Measurements from ENCODE around the gene MISP3. TPM values are rescaled to one million over a fixed set of nuclear protein-coding genes. Genes with fewer than 3 reads are reported as not detected.

Gene MISP3
- polyA plus RNA-seq, 4 donors, result 13.0 to 60.4 (median 22.9) TPM

GRCh38 chr19:14056069-14056666 lies 16.4 kb upstream of the MISP3 start:
- H3K36me3 ChIP-seq (ENCODE audit: control insufficient read depth in 3 of 3, insufficient read depth in 2 of 3, low read depth in 1 of 3, low read length in 3 of 3), result peaks cover 0 to 10% (median 0%) of the 10 kb centered on the region in 3 donors
- H3K4me1 ChIP-seq (ENCODE audit: control insufficient read depth in 3 of 3, insufficient read depth in 2 of 3, low read depth in 1 of 3, low read length in 2 of 3), result peaks cover 0 to 19% (median 0%) of the 10 kb centered on the region in 3 donors
- 94 to 97% (median 96%) methylated on average over 10 of the region's 10 CpGs for WGBS, 3 donors
- H3K9me3 ChIP-seq (ENCODE audit: control insufficient read depth in 2 of 2, insufficient read depth in 1 of 2, low read depth in 1 of 2, low read length in 1 of 2), result peaks cover 0 to 6% of the 10 kb centered on the region in 2 donors
- H3K27me3 ChIP-seq (ENCODE audit: control insufficient read depth in 3 of 3, insufficient read depth in 3 of 3, low read length in 3 of 3), result peaks cover 0 to 40% (median 6%) of the 10 kb centered on the region in 3 donors
- DNase-seq, result no peak
- H3K4me3 ChIP-seq (ENCODE audit: low read depth in 1 of 3, low read length in 3 of 3), result no peak overlapping the region
- H3K27ac ChIP-seq (ENCODE audit: low read depth in 1 of 3, low read length in 2 of 3), result no peak overlapping the region
- no peak for FAIRE-seq

DNA sequence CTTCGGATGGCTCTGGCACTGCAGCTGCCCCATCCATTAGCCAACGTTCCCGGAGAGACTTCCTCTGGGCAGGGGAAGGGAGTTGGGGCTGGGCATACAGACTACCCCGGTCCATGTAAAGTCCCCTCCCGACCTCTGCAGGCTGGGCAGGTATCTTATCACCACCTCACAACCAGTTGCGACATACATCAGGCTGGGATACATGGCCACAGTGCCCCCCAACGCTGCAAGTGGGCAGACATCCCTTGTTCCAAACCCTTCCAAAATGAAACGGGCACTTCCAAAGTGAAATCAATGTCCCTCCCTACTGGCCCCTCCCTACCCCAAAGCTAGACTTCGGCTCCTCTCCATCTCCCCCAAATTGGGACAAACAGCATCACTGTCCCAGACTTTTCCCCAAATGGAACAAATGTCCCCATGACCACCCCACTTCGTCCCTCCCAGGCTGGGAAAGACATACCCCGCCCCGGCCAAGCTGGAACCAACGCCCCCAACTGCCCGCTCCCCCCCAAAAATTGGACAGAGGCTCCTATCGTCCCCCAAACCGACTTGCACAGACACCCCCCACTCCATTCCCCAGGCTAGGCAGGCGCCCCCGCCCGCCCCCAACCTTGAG lies 15.7 kb upstream of the MISP3 start:
- DNase-seq (no peak), FAIRE-seq (no peak)
- Histone ChIP-seq H3K9me3 (ENCODE audit: control insufficient read depth in 2 of 2, insufficient read depth in 1 of 2, low read depth in 1 of 2, low read length in 1 of 2) (peaks cover 0 to 6% of the 10 kb centered on the region in 2 donors), H3K36me3 (ENCODE audit: control insufficient read depth in 3 of 3, insufficient read depth in 2 of 3, low read depth in 1 of 3, low read length in 3 of 3) (peaks cover 0 to 7% (median 0%) of the 10 kb centered on the region in 3 donors), H3K27me3 (ENCODE audit: control insufficient read depth in 3 of 3, insufficient read depth in 3 of 3, low read length in 3 of 3) (peaks cover 0 to 40% (median 6%) of the 10 kb centered on the region in 3 donors), H3K27ac (ENCODE audit: low read depth in 1 of 3, low read length in 2 of 3) (no peak overlapping the region), H3K4me1 (ENCODE audit: control insufficient read depth in 3 of 3, insufficient read depth in 2 of 3, low read depth in 1 of 3, low read length in 2 of 3) (peaks cover 0 to 26% (median 2%) of the 10 kb centered on the region in 3 donors), H3K4me3 (ENCODE audit: low read depth in 1 of 3, low read length in 3 of 3) (peak overlapping the region in 1 of 3 donors; percentile 7)
- 31 to 47% (median 44%) methylated on average over 17 to 19 of the region's 19 CpGs for WGBS, 3 donors

DNA sequence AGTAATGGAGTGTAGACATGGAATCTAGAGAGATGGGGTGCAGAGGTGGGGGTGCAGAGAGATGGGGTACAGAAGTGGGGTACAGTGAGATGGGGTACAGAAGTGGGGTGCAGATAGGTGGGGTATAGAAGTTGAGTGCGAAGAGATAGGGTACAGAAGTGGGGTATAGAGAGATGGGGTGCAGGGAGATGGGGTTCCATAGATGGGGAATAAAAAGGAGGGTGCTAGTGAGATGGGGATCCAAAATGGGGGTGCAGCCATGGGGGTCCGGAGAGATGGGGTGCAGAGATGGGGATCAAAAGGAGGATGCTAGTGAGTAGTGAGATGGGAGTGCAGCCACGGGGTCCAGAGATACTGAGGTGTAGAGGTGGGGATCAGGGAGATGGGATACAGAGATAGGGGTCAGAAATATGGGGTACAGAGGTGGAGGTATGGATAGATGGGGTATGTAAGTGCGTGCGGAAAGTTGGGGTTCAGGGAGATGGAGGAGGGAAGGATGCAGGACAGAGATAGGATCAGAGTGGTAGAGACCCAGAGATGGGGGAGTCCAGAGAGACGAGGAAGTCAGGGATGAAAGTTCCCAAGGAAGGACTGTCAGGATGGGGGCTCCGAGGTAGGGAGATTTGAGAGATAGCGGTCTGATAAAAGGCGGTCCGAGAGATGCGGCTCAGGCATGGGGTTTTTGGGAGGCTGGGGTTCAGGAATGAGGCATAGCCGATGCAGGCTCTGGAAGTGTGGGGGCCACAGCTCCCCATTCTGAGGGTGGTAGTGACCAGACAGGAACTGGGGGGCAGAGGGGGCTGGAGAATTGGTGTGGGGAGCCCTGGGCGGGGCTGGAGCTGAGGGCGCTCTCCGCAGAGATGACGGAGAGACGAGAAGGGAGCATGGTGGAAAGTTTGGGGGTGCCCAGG lies 14.1 kb upstream of the MISP3 start:
- Histone ChIP-seq H3K4me3 (ENCODE audit: low read depth in 1 of 3, low read length in 3 of 3) (no peak overlapping the region), H3K27me3 (ENCODE audit: control insufficient read depth in 3 of 3, insufficient read depth in 3 of 3, low read length in 3 of 3) (peaks cover 0 to 40% (median 6%) of the 10 kb centered on the region in 3 donors), H3K9me3 (ENCODE audit: control insufficient read depth in 2 of 2, insufficient read depth in 1 of 2, low read depth in 1 of 2, low read length in 1 of 2) (no peaks in the 10 kb centered on the region), H3K27ac (ENCODE audit: low read depth in 1 of 3, low read length in 2 of 3) (no peak overlapping the region), H3K4me1 (ENCODE audit: control insufficient read depth in 3 of 3, insufficient read depth in 2 of 3, low read depth in 1 of 3, low read length in 2 of 3) (peaks cover 0 to 31% (median 2%) of the 10 kb centered on the region in 3 donors), H3K36me3 (ENCODE audit: control insufficient read depth in 3 of 3, insufficient read depth in 2 of 3, low read depth in 1 of 3, low read length in 3 of 3) (no peaks in the 10 kb centered on the region)
- FAIRE-seq, result no peak
- DNase-seq, result no peak
- 24 to 45% (median 35%) methylated on average over 15 to 17 of the region's 17 CpGs for WGBS, 3 donors

- DNase-seq (no peak), FAIRE-seq (no peak)
- H3K27ac ChIP-seq (ENCODE audit: low read depth in 1 of 3, low read length in 2 of 3), result no peak overlapping the region
- H3K4me3 ChIP-seq (ENCODE audit: low read depth in 1 of 3, low read length in 3 of 3), result no peak overlapping the region
- peaks cover 0 to 40% (median 6%) of the 10 kb centered on the region in 3 donors for H3K27me3 ChIP-seq (ENCODE audit: control insufficient read depth in 3 of 3, insufficient read depth in 3 of 3, low read length in 3 of 3)
- H3K4me1 ChIP-seq (ENCODE audit: control insufficient read depth in 3 of 3, insufficient read depth in 2 of 3, low read depth in 1 of 3, low read length in 2 of 3), result peaks cover 0 to 31% (median 2%) of the 10 kb centered on the region in 3 donors
- no peaks in the 10 kb centered on the region for H3K36me3 ChIP-seq (ENCODE audit: control insufficient read depth in 3 of 3, insufficient read depth in 2 of 3, low read depth in 1 of 3, low read length in 3 of 3)
- WGBS, 3 donors, result 17 to 30% (median 27%) methylated on average over 13 to 15 of the region's 15 CpGs
- no peaks in the 10 kb centered on the region for H3K9me3 ChIP-seq (ENCODE audit: control insufficient read depth in 2 of 2, insufficient read depth in 1 of 2, low read depth in 1 of 2, low read length in 1 of 2)
Measured at GRCh38 chr19:14059093-14059480, 13.5 kb upstream of the MISP3 start.

DNA sequence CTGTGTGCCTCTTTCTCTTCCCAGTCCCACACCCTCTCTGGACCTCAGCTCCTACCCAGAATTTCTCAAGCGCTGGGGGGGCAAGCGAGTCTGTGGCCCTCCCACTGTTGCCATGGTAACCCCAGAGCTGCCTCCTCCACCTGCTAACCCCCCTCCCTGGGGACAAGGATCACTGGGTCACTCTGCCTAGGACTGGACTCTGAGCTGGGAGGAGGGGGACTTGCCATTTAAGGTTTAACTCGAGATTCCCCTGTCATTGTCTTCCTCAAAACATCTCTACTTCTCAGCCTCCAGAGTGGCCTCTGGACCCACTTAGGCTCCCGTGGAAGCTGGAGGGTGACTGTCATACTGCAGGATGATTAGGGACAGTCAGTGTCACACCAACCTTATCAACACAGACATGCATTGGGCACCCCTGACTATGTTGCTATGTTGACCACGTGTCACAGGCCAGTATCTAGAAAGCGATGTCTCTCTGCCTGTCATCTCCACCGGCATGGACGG lies 12.9 kb upstream of the MISP3 start:
- Histone ChIP-seq H3K27ac (ENCODE audit: low read depth in 1 of 3, low read length in 2 of 3) (peak overlapping the region in 1 of 3 donors; percentile 28), H3K4me1 (ENCODE audit: control insufficient read depth in 3 of 3, insufficient read depth in 2 of 3, low read depth in 1 of 3, low read length in 2 of 3) (peaks cover 0 to 31% (median 2%) of the 10 kb centered on the region in 3 donors), H3K27me3 (ENCODE audit: control insufficient read depth in 3 of 3, insufficient read depth in 3 of 3, low read length in 3 of 3) (peaks cover 0 to 35% (median 6%) of the 10 kb centered on the region in 3 donors), H3K36me3 (ENCODE audit: control insufficient read depth in 3 of 3, insufficient read depth in 2 of 3, low read depth in 1 of 3, low read length in 3 of 3) (no peaks in the 10 kb centered on the region), H3K4me3 (ENCODE audit: low read depth in 1 of 3, low read length in 3 of 3) (no peak overlapping the region), H3K9me3 (ENCODE audit: control insufficient read depth in 2 of 2, insufficient read depth in 1 of 2, low read depth in 1 of 2, low read length in 1 of 2) (no peaks in the 10 kb centered on the region)
- 20 to 44% (median 29%) methylated on average over 8 of the region's 8 CpGs for WGBS, 3 donors
- FAIRE-seq, result no peak
- peak; percentile 43 to 59 for DNase-seq

DNA sequence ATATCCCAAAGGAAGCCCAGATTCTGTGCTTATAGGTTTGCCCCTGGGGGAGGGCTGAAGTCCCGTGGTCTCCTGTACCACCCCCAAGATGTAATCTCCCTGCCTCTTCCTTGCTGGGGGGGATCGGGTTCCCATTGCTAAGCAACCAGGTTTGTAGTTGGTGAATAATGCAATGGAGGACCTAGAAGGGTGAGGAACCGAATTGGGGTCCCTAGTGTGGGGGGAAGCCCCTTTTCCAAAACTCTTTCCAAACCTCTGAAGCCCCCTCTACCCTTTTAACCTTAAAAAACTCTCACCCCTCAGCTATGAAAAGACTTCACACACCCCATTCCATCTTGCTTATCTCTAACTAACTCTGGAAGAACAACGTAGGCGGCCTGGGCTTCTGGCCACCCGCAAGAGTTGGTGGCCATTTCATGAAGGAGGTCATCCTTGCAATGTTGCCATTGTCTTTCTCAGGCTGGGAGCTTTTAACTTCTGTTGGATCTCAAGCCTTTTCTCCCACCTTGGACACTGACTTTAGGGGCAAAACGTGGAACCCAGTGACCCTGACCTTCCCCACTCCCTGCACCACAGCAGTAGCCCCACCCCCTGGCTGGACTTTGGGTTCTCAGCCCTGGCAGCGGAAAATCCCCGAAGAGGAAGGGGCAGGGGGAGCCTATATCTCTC lies 11.4 kb upstream of the MISP3 start:
- peaks cover 0 to 31% (median 6%) of the 10 kb centered on the region in 3 donors for H3K27me3 ChIP-seq (ENCODE audit: control insufficient read depth in 3 of 3, insufficient read depth in 3 of 3, low read length in 3 of 3)
- H3K9me3 ChIP-seq (ENCODE audit: control insufficient read depth in 2 of 2, insufficient read depth in 1 of 2, low read depth in 1 of 2, low read length in 1 of 2), result no peaks in the 10 kb centered on the region
- peaks cover 0 to 31% (median 2%) of the 10 kb centered on the region in 3 donors for H3K4me1 ChIP-seq (ENCODE audit: control insufficient read depth in 3 of 3, insufficient read depth in 2 of 3, low read depth in 1 of 3, low read length in 2 of 3)
- H3K27ac ChIP-seq (ENCODE audit: low read depth in 1 of 3, low read length in 2 of 3), result peak overlapping the region in 1 of 3 donors; percentile 21
- WGBS, 3 donors, result 19 to 53% (median 26%) methylated on average over 9 of the region's 9 CpGs
- FAIRE-seq (no peak), DNase-seq (peak; percentile 36 to 60)
- peak overlapping the region in 1 of 3 donors; percentile 35 for H3K4me3 ChIP-seq (ENCODE audit: low read depth in 1 of 3, low read length in 3 of 3)
- no peaks in the 10 kb centered on the region for H3K36me3 ChIP-seq (ENCODE audit: control insufficient read depth in 3 of 3, insufficient read depth in 2 of 3, low read depth in 1 of 3, low read length in 3 of 3)

DNA sequence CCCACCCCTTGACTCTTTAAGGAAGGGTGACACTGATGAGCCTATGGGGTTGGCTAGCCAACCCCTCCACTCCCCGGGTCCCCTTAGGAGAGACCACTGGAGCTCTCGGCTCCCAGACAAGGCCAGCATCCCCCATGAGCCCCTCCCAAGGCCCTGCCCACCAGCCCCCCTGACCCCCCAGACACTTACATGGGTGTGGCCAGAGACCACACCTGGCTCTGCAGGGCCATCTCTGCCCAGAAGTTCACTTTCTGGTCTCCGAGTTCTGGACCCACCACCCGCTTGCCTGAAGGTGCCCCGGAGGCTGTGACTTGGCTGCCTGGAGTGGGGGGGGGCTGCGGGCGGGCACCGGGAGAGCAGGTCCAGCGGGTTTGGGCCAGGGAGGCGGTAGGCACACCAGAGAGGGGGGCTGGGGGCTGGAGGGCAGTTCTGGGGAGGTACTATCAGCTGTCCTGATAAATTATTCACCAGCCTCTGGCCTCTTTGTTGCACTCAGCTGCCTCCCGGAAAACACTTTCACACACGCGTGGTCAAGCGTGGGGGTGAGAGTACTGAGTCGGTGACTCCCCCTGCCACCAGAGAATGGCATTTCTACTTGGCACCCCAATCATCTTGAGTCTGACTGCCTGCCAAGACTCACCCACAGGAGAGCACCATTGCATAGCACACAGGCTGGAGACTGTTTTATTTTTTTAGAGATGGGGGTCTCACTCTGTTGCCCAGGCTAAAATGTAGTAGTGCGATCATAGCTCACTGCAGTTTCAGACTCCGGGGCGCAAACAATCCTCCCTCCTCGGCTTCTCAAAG lies 10.6 kb upstream of the MISP3 start, which contains the start of gene PALM3:
TSS of gene PALM3 (minus strand) at position 326 of the 807 bp plus-strand sequence. CDS start at position 230, 96 bp downstream.
- peaks cover 0 to 31% (median 2%) of the 10 kb centered on the region in 3 donors for H3K4me1 ChIP-seq (ENCODE audit: control insufficient read depth in 3 of 3, insufficient read depth in 2 of 3, low read depth in 1 of 3, low read length in 2 of 3)
- H3K4me3 ChIP-seq (ENCODE audit: low read depth in 1 of 3, low read length in 3 of 3), result peak within 1 kb of the TSS in 1 of 3 donors; percentile 35
- FAIRE-seq (no peak), DNase-seq (peak; percentile 50 to 60)
- no peaks in the 10 kb centered on the region for H3K36me3 ChIP-seq (ENCODE audit: control insufficient read depth in 3 of 3, insufficient read depth in 2 of 3, low read depth in 1 of 3, low read length in 3 of 3)
- H3K27me3 ChIP-seq (ENCODE audit: control insufficient read depth in 3 of 3, insufficient read depth in 3 of 3, low read length in 3 of 3), result peaks cover 0 to 26% (median 6%) of the 10 kb centered on the region in 3 donors
- WGBS, 3 donors, result 14 to 53% (median 31%) methylated on average over 13 to 19 of the region's 19 CpGs
- no peaks in the 10 kb centered on the region for H3K9me3 ChIP-seq (ENCODE audit: control insufficient read depth in 2 of 2, insufficient read depth in 1 of 2, low read depth in 1 of 2, low read length in 1 of 2)
- peak within 1 kb of the TSS in 1 of 3 donors; percentile 21 for H3K27ac ChIP-seq (ENCODE audit: low read depth in 1 of 3, low read length in 2 of 3)
